K562 (cell line): ENCODE measurements around the gene CD52. TPM values are rescaled to one million over a fixed set of nuclear protein-coding genes. Genes with fewer than 3 reads are reported as not detected.
"Not testable (repeated sequence)": the region's sequence is repeated elsewhere in the genome, so short reads cannot be mapped to it uniquely, and the experiment has no call there.

ENCODE experiments used
- ARHGAP35 ChIP-seq: fragments of 450-650 bp; IDR thresholded peaks from 2 replicates; pipeline ENCODE4 v1.6.1; 2018; ENCODE audit not compliant: partially characterized antibody
- ARID2 ChIP-seq: fragments of 450-650 bp; IDR thresholded peaks from 2 replicates; pipeline ENCODE4 v1.6.1; 2017; ENCODE audit warnings: antibody characterized with exemption, mild to moderate bottlenecking
- ARNT ChIP-seq, 2 experiments: fragments of 450-650 bp; IDR thresholded peaks; 2 replicates each; pipeline ENCODE4 v1.6.1; 2016; ENCODE audit warnings: mild to moderate bottlenecking in 1 of 2
- BCOR ChIP-seq: fragments of 450-650 bp; IDR thresholded peaks from 2 replicates; pipeline ENCODE4 v1.6.1; 2016
- CEBPB ChIP-seq: fragments of 450-650 bp; IDR thresholded peaks from 2 replicates; pipeline ENCODE4 v1.6.1; 2016; ENCODE audit warnings: missing genetic modification characterization, missing compliant biosample characterization
- ETV6 ChIP-seq, 3 experiments: fragments of 150-350 bp in 1 of 3; sonication (generic) in 1 of 3; formaldehyde crosslinking in 1 of 3; IDR thresholded peaks; 2 replicates each; pipeline versions ENCODE4 v1.6.1 to v1.8.0; 2014 to 2022; ENCODE audit warnings: borderline replicate concordance in 2 of 3, low read depth in 2 of 3, antibody characterized with exemption in 1 of 3, low read length in 1 of 3, mild to moderate bottlenecking in 1 of 3, missing genetic modification reagents in 1 of 3
- GATAD2A ChIP-seq: fragments of 450-650 bp; IDR thresholded peaks from 2 replicates; pipeline ENCODE4 v1.6.1; 2017
- HDAC2 ChIP-seq: fragments of 450-650 bp; IDR thresholded peaks from 2 replicates; pipeline ENCODE4 v1.6.1; 2016; ENCODE audit warnings: mild to moderate bottlenecking
- KAT7 ChIP-seq: sonication (generic); formaldehyde crosslinking; IDR thresholded peaks from 2 replicates; pipeline ENCODE4 v1.8.0; 2022; ENCODE audit warnings: missing genetic modification reagents, mild to moderate bottlenecking, borderline replicate concordance
- L3MBTL2 ChIP-seq: fragments of 450-650 bp; IDR thresholded peaks from 2 replicates; pipeline ENCODE4 v1.6.1; 2016; ENCODE audit warnings: mild to moderate bottlenecking, moderate library complexity
- MAZ ChIP-seq, 2 experiments: fragments of 450-650 bp in 1 of 2; sonication (generic) in 1 of 2; formaldehyde crosslinking; IDR thresholded peaks in 1 of 2; conservative IDR thresholded peaks in 1 of 2; 2 replicates each; pipeline versions ENCODE4 v1.4.0 to v1.5.0; 2020; ENCODE audit warnings: mild to moderate bottlenecking in 1 of 2, missing genetic modification reagents in 1 of 2
- MIER1 ChIP-seq: fragments of 450-650 bp; IDR thresholded peaks from 2 replicates; pipeline ENCODE4 v1.6.1; 2016; ENCODE audit warnings: antibody characterized with exemption, mild to moderate bottlenecking, low read depth
- MLLT1 ChIP-seq, 2 experiments: fragments of 450-650 bp; IDR thresholded peaks; 2 replicates each; pipeline ENCODE4 v1.6.1; 2016
- NR4A1 ChIP-seq, 2 experiments: fragments of 250-450 bp in 1 of 2; fragments of 450-650 bp in 1 of 2; sonication (Bioruptor Pico) in 1 of 2; IDR thresholded peaks; 2 replicates each; pipeline versions ENCODE4 v1.4.0 to v1.6.1; 2016 to 2020; ENCODE audit warnings: mild to moderate bottlenecking in 2 of 2, missing compliant biosample characterization in 1 of 2, missing genetic modification characterization in 1 of 2, moderate library complexity in 1 of 2
- ZNF175 ChIP-seq: fragments of 200-800 bp; sonication (Bioruptor generic); IDR thresholded peaks from 2 replicates; pipeline ENCODE4 v1.6.1; 2016; ENCODE audit warnings: low read depth, mild to moderate bottlenecking, missing genetic modification characterization, missing compliant biosample characterization
- ZNF583 ChIP-seq: fragments of 250-450 bp; sonication (Bioruptor Pico); IDR thresholded peaks from 2 replicates; pipeline ENCODE4 v1.4.0; 2020
- ZNF766 ChIP-seq: fragments of 200-800 bp; sonication (Bioruptor generic); conservative IDR thresholded peaks from 2 replicates; pipeline ENCODE4 v1.6.1; 2016; ENCODE audit warnings: missing genetic modification characterization, missing compliant biosample characterization
- polyA plus RNA-seq, 8 experiments: library from polyadenylated mRNA; depleted of rRNA in 4 of 8; stranded (reverse) in 5 of 8; unstranded in 3 of 8; fragments of >200 nt; fragmentation: Nextera tagmentation in 2 of 8; fragmentation: Illumina TruSeq in 1 of 8; extraction: Ambion mirVana in 2 of 8; extraction: Trizol in 1 of 8; gene quantifications; 2 replicates each; pipeline versions ENCODE4 v1.2.1 to v1.2.3, GENCODE V29; 2011 to 2014; ENCODE audit warnings: inconsistent platforms in 1 of 8, missing spikeins in 1 of 8
- total RNA-seq, 7 experiments: library from RNA; depleted of rRNA in 6 of 7; stranded (reverse); fragments of >200 nt in 6 of 7; fragmentation: Illumina TruSeq in 2 of 7; extraction: Trizol in 2 of 7; gene quantifications; 2 replicates each; pipeline versions ENCODE4 v1.2.1 to v1.2.3, GENCODE V29; 2011 to 2021; ENCODE audit warnings: low replicate concordance in 1 of 7
- TF ChIP-seq, protein P1 (sequence below): fragments of 450-650 bp; IDR thresholded peaks from 2 replicates; pipeline ENCODE4 v1.6.1; 2016; ENCODE audit warnings: antibody characterized with exemption
- TF ChIP-seq, protein P2 (sequence below): fragments of 450-650 bp; formaldehyde crosslinking; IDR thresholded peaks from 2 replicates; pipeline ENCODE4 v1.4.0; 2020; ENCODE audit warnings: mild to moderate bottlenecking, moderate library complexity
- TF ChIP-seq, protein P3 (sequence below): fragments of 450-650 bp; IDR thresholded peaks from 2 replicates; pipeline ENCODE4 v1.7.0; 2016; ENCODE audit warnings: borderline replicate concordance

CD52 gene
- total and polyA plus RNA-seq, 9 of the 15 experiments (the other 6 are each of a cell fraction or from before 2014, with no cell fraction given), result 34.9 to 488 (median 173) TPM

DNA sequence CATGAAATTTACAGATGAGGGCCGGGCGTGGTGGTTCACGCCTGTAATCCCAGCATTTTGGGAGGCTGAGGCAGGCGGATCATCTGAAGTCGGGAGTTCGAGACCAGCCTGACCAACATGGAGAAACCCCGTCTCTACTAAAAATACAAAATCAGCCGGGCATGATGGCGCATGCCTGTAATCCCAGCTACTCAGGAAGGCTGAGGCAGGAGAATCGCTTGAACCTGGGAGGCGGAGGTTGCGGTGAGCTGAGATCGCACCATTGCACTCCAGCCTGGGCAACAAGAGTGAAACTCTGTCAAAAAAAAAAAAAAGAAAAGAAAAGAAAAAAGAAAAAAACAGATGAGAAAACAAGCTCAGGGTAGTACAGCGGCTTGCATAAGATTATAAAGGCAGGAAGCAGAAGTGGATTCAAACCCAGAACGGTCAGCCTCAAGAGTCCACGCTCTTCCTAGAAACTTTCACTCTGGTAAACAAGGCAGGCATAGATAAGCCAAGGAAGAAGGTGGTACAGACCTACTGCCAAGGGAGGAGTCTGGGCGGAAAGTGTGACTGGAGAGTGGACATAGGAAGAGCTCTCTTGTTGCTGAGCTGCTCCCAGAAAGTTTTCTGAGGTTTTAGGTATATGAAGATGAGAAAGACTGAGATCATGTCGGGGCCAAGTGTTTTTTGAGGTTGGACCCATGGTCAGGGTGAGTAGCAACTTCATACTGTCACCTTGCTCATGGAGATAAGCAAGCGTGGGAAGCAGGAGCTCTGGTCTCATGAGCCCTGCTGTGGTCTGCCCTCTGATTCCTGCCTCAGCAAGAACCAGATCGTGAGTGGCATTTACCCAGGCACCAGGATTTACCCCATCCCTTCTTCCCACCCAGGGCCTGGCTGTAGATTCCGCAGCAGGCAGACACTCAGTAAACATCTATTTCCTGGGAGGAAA is 9.5 kb upstream of the CD52 start (continued):
- peak; percentile 74; the same call in 1 of the 2 replicates for TF ChIP-seq ZNF766 (CRISPR knock-in tag)
- peak; percentile 40 to 45; a peak in 1 of 4 replicates for TF ChIP-seq MAZ (CRISPR knock-in tag; conservative IDR thresholded peaks at IDR 0.05 in 1 of 2, IDR thresholded peaks at IDR 0.05 in 1 of 2)
- TF ChIP-seq, protein P1, sequence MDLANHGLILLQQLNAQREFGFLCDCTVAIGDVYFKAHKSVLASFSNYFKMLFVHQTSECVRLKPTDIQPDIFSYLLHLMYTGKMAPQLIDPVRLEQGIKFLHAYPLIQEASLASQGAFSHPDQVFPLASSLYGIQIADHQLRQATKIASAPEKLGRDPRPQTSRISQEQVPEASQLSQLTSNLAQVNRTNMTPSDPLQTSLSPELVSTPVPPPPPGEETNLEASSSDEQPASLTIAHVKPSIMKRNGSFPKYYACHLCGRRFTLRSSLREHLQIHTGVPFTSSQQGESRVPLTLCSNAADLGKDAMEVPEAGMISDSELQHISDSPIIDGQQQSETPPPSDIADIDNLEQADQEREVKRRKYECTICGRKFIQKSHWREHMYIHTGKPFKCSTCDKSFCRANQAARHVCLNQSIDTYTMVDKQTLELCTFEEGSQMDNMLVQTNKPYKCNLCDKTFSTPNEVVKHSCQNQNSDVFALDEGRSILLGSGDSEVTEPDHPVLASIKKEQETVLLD, result peak; percentile 53
- 0 out of 4 replicates have a peak, but pooled peaks of 1 of the 2 experiments have one; percentile 38 for TF ChIP-seq ETV6 (IDR thresholded peaks at IDR 0.05; ENCODE audit: borderline replicate concordance in 1 of 2, low read depth in 2 of 2, low read length in 1 of 2)
- not testable (repeated sequence) for TF ChIP-seq ETV6 (CRISPR knock-in tag; IDR thresholded peaks at IDR 0.05; ENCODE audit: borderline replicate concordance); NR4A1 (CRISPR knock-in tag; IDR thresholded peaks at IDR 0.05)
- 0 out of 4 replicates have a peak, but pooled peaks of 1 of the 2 experiments have one; percentile 26 for TF ChIP-seq ARNT (IDR thresholded peaks at IDR 0.05)
- TF ChIP-seq, protein P2, sequence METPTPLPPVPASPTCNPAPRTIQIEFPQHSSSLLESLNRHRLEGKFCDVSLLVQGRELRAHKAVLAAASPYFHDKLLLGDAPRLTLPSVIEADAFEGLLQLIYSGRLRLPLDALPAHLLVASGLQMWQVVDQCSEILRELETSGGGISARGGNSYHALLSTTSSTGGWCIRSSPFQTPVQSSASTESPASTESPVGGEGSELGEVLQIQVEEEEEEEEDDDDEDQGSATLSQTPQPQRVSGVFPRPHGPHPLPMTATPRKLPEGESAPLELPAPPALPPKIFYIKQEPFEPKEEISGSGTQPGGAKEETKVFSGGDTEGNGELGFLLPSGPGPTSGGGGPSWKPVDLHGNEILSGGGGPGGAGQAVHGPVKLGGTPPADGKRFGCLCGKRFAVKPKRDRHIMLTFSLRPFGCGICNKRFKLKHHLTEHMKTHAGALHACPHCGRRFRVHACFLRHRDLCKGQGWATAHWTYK (CRISPR knock-in tag), result peak; percentile 70; the same call in 1 of the 2 replicates
- peak; percentile 75 for TF ChIP-seq ZNF175
- TF ChIP-seq CEBPB, result peak; percentile 17; the same call in 1 of the 2 replicates
- TF ChIP-seq HDAC2, result 0 out of 2 replicates have a peak, but pooled peaks have one; percentile 50
- 0 out of 2 replicates have a peak, but pooled peaks have one; percentile 50 for TF ChIP-seq ARID2
- TF ChIP-seq NR4A1 (tag; IDR thresholded peaks at IDR 0.05), result peak; percentile 79; the same call in 1 of the 2 replicates
- peak; percentile 55; the same call in 1 of the 2 replicates for TF ChIP-seq MIER1
- peak; percentile 43; the same call in 1 of the 2 replicates for TF ChIP-seq BCOR
- peak; percentile 11 for TF ChIP-seq ARHGAP35
- TF ChIP-seq MLLT1 (IDR thresholded peaks at IDR 0.05), result peak; percentile 51 to 98; a peak in 3 of 4 replicates
- peak; percentile 47; the same call in 1 of the 2 replicates for TF ChIP-seq GATAD2A
- peak; percentile 75 for TF ChIP-seq L3MBTL2
- peak; percentile 66; the same call in 1 of the 2 replicates for TF ChIP-seq ZNF583 (CRISPR knock-in tag)
- TF ChIP-seq, protein P3, sequence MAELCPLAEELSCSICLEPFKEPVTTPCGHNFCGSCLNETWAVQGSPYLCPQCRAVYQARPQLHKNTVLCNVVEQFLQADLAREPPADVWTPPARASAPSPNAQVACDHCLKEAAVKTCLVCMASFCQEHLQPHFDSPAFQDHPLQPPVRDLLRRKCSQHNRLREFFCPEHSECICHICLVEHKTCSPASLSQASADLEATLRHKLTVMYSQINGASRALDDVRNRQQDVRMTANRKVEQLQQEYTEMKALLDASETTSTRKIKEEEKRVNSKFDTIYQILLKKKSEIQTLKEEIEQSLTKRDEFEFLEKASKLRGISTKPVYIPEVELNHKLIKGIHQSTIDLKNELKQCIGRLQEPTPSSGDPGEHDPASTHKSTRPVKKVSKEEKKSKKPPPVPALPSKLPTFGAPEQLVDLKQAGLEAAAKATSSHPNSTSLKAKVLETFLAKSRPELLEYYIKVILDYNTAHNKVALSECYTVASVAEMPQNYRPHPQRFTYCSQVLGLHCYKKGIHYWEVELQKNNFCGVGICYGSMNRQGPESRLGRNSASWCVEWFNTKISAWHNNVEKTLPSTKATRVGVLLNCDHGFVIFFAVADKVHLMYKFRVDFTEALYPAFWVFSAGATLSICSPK, result peak; percentile 71; the same call in 1 of the 2 replicates
- TF ChIP-seq KAT7 (CRISPR knock-in tag), result peak; percentile 68; the same call in 1 of the 2 replicates
